Hippocampal formation (tissue), 2 donors: ENCODE measurements around the gene H2BK1.

ENCODE experiments used
- DNase-seq, 2 donors: peaks; one replicate each; lab custom pipeline; 2025; lab: John Stamatoyannopoulos, UW

The H2BK1 gene

GRCh38 chr7:151232091-151232916 is 22.0 kb upstream of the H2BK1 start, which contains the start of gene CHPF2:
Gene CHPF2, plus strand, starts transcription at chr7:151232483. Its CDS starts 1,529 bp downstream, at chr7:151234012.
- peak; percentile 84 for DNase-seq

- no peak for DNase-seq
Measured at GRCh38 chr7:151231080-151231479, 20.8 kb upstream of the H2BK1 start.

GRCh38 chr7:151229249-151229648 is 19.0 kb upstream of the H2BK1 start:
- DNase-seq: no peak

- DNase-seq: no peak
Measured at GRCh38 chr7:151228024-151228866, 18.0 kb upstream of the H2BK1 start.

- DNase-seq: peak; percentile 94 to 99
Measured at GRCh38 chr7:151226875-151227782, 16.8 kb upstream of the H2BK1 start, which contains the start of gene ABCF2. Gene ABCF2, minus strand, starts transcription at chr7:151227205. Its CDS starts 747 bp downstream, at chr7:151226458.

GRCh38 chr7:151226560-151226874 is 16.2 kb upstream of the H2BK1 start:
- DNase-seq: no peak

GRCh38 chr7:151225948-151226510 is 15.7 kb upstream of the H2BK1 start:
- no peak for DNase-seq

- no peak for DNase-seq
Measured at GRCh38 chr7:151223728-151224127, 13.4 kb upstream of the H2BK1 start.

GRCh38 chr7:151218170-151218569 is 7.9 kb upstream of the H2BK1 start:
- no peak for DNase-seq

GRCh38 chr7:151215396-151215795 is 5.1 kb upstream of the H2BK1 start:
- no peak for DNase-seq

- no peak for DNase-seq
Measured at GRCh38 chr7:151213826-151214225, 3.5 kb upstream of the H2BK1 start.

- DNase-seq: no peak
Measured at GRCh38 chr7:151212626-151213025, 2.3 kb upstream of the H2BK1 start.

GRCh38 chr7:151211155-151211772 is 976 bp upstream of the H2BK1 start:
- no peak for DNase-seq

- DNase-seq: no peak
Measured at GRCh38 chr7:151209588-151209987, 700 bp downstream of the H2BK1 start.

GRCh38 chr7:151208253-151208862 is 1.9 kb downstream of the H2BK1 start:
- no peak for DNase-seq

GRCh38 chr7:151207804-151208203 is 2.5 kb downstream of the H2BK1 start:
- DNase-seq: no peak

- DNase-seq: no peak
Measured at GRCh38 chr7:151207315-151207714, 3.0 kb downstream of the H2BK1 start.

- no peak for DNase-seq
Measured at GRCh38 chr7:151206914-151207313, 3.4 kb downstream of the H2BK1 start.

- DNase-seq: no peak
Measured at GRCh38 chr7:151205730-151206129, 4.6 kb downstream of the H2BK1 start.

- no peak for DNase-seq
Measured at GRCh38 chr7:151204383-151205032, 5.8 kb downstream of the H2BK1 start.
